Left renal pelvis (tissue), 4 donors: ENCODE results near the gene TGFB3. TPM values are rescaled to one million over a fixed set of nuclear protein-coding genes. Genes with fewer than 3 reads are reported as not detected.

Experiments used
- DNase-seq, 4 donors: peaks; one replicate each; pipeline ENCODE4 v3.0.0-alpha.2; 2013; ENCODE audit warnings: low read depth in 4 of 4, low spot score in 3 of 4
- polyA plus RNA-seq, 4 donors: library from polyadenylated mRNA; unstranded; fragments of 120-200 nt; gene quantifications; one replicate each; pipeline ENCODE4 v1.2.1, GENCODE V29; 2013; ENCODE audit not compliant: insufficient read length in 4 of 4

TGFB3 gene
- polyA plus RNA-seq, 4 donors = 16.4 to 135 (median 19.9) TPM

- no peak for DNase-seq
These were observed 5.6 kb upstream of the TGFB3 start for GRCh38 chr14:75987201-75987970.

- DNase-seq = no peak
These were observed 4.6 kb upstream of the TGFB3 start for GRCh38 chr14:75986439-75986765.

- DNase-seq = peak in 3 of 4 donors; percentile 68 to 77 (median 77)
These were observed 4.0 kb upstream of the TGFB3 start, which contains the start of gene IFT43 for GRCh38 chr14:75985618-75986438. TSS of gene IFT43 (plus strand) at chr14:75985763. CDS start at chr14:75985787, 24 bp downstream.

GRCh38 chr14:75984674-75985073 is 2.9 kb upstream of the TGFB3 start:
- no peak for DNase-seq

GRCh38 chr14:75983019-75983358 is 1.2 kb upstream of the TGFB3 start:
- no peak for DNase-seq

- peak in 2 of 4 donors; percentile 69 to 74 for DNase-seq
These were observed 647 bp upstream of the TGFB3 start for GRCh38 chr14:75982266-75983018.

- no peak for DNase-seq
These were observed 939 bp downstream of the TGFB3 start for GRCh38 chr14:75980856-75981255.

GRCh38 chr14:75979648-75980565 is 1.9 kb downstream of the TGFB3 start:
- no peak for DNase-seq

- DNase-seq = no peak
These were observed 2.7 kb downstream of the TGFB3 start for GRCh38 chr14:75979071-75979571.

- DNase-seq = no peak
These were observed 3.5 kb downstream of the TGFB3 start for GRCh38 chr14:75978249-75978731.

- DNase-seq = no peak
These were observed 4.2 kb downstream of the TGFB3 start for GRCh38 chr14:75977582-75977943.

GRCh38 chr14:75976826-75977581 is 4.8 kb downstream of the TGFB3 start:
- no peak for DNase-seq

- no peak for DNase-seq
These were observed 8.9 kb downstream of the TGFB3 start for GRCh38 chr14:75972801-75973421.

- DNase-seq = no peak
These were observed 10.3 kb downstream of the TGFB3 start for GRCh38 chr14:75971509-75971908.

- DNase-seq = no peak
These were observed 10.8 kb downstream of the TGFB3 start for GRCh38 chr14:75970989-75971388.

GRCh38 chr14:75969891-75970290 is 11.9 kb downstream of the TGFB3 start:
- no peak for DNase-seq

- no peak for DNase-seq
These were observed 12.7 kb downstream of the TGFB3 start for GRCh38 chr14:75969126-75969525.

- DNase-seq = no peak
These were observed 13.3 kb downstream of the TGFB3 start for GRCh38 chr14:75968456-75968855.

- no peak for DNase-seq
These were observed 13.9 kb downstream of the TGFB3 start for GRCh38 chr14:75967866-75968265.
